Daoy (cell line): Measurements from ENCODE around the gene SEL1L. TPM values are rescaled to one million over a fixed set of nuclear protein-coding genes. Genes with fewer than 3 reads are reported as not detected.
A peak's percentile ranks its signal among the peaks of the same experiment; 100 is the strongest.
"Not testable (repeated sequence)": the region's sequence is repeated elsewhere in the genome, so short reads cannot be mapped to it uniquely, and the experiment has no call there.

Experiments used
- DNase-seq: peaks from one replicate; pipeline ENCODE4 v3.0.0-alpha.2; 2015; ENCODE audit warnings: low read depth
- total RNA-seq: library from RNA; depleted of rRNA; stranded (reverse); fragments of >200 nt; shearing (Covaris generic); gene quantifications from 2 replicates; pipeline ENCODE4 v1.2.3, GENCODE V29; 2014

Gene SEL1L
- total RNA-seq, 1 experiment from 2014 or later: 32.7 TPM

- no peak for DNase-seq
Measured at GRCh38 chr14:81449114-81449513, 84.5 kb downstream of the SEL1L start.

- no peak for DNase-seq
Measured at GRCh38 chr14:81447021-81447764, 86.5 kb downstream of the SEL1L start.

DNA sequence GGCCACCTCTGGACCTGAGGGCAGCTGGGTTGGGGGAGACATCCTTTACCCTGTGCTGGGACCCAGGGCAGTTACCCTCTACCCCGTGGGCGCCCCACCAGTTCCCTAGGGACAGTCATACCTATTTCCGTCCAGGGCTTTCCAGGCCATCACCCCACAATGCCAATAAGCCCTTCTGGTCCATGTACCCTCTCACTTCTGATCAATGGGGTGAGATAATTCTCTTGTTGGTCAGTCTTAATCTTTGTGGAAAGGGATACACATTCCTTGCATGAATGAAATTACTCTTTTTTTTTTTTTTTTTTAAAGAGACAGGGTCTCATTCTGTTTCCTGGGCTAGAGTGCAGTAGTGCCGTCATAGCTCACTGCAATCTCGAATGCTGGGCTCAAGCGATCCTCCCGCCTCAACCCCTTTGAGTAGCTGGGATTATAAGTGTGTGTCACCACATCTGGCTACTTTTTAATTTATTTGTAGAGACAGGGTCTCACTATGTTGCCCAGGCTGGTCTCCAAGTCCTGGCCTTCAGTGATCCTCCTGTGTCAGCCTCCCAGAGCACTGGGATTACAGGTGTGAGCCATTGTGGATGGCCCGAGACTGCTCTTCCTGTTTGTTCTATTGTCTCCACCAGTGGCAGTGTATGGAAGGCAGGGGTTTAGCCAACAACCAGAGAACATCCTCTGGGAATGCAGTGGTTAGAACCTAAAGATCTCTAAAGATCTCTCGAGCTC lies 87.2 kb downstream of the SEL1L start:
- DNase-seq: no peak

DNA sequence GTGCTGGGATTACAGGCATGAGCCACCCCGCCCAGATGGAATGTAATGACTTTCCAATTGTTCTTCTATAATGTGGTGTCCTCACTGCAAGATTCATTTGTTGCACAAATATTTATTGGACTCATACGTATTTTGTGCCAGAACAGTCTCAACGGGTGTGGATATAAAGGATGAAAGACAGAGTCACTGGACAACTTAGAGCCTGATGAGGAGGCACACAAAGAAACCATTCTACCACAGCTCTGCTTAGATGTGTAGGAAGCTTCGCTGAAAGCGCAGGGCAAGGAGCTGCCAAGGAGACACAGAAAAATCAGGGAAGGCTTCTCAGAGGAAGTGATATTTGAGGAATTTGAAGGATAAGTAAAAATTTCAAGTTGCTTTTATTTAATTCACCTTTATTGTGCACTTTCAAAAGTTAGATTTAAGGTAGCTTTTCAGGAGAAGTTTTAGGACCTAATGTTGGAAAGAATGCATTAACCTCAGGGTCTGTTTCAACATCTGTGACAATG lies 92.0 kb downstream of the SEL1L start:
- no peak for DNase-seq

DNA sequence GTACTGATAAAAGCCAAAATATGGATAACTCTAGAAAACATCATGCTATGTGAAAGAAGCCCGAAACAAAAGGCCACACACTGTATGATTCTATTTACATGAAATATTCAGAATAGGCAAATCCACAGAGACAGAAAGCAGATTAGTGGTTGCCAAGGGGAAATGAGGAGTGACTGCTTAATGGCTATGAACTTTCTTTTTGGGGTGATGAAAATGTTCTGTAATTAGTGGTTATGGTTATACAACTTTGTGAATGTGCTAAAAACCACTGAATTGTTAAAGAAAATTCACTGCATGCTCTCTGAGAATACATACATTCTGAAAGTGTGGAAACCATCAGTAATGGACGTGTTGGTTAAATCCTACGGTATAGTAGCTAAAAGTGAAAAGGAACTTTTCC lies 93.6 kb downstream of the SEL1L start:
- no peak for DNase-seq

GRCh38 chr14:81437244-81437643 lies 96.4 kb downstream of the SEL1L start:
- DNase-seq: no peak

DNA sequence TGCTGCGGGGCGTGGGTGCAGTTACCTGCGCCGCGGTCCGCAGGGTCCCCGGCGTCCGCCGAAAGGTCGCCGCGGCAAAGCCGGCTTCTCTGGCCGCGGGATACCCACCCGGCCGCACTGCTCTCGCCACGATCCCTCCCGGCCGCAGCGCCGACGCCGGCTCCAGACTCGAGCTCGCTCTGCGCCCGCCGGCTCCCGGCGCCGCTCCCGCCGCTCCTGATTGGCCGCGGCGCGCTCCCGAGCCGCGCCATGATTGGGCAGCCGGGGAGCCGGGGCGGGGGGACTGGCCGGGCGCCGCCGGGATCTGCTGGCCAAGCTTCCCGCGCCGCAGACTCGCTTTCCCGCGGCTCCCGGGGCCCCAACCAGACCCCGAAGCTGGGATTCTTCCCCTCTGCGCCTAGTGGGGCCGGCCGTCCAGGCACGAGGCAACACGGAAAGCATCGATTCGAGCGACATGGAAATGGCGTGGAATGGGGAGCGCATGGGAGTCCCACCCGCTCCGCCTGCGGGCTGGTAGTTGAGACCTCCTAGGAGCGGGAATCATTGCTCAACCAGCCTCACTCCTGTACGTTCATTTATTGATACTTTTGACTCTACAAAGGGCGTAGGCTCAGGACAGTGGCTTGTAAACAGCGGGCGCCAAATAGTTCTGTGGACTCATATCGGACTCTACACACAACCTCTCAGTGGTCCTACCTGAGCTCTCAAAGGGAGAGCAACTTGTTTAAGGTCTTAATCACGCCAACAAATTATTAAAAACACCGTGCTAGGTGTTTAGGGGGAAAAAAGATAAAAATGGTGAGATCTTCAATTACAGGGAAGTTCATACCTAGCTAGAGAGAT lies 97.1 kb downstream of the SEL1L start:
- peak; percentile 92 for DNase-seq

GRCh38 chr14:81435391-81436295 lies 98.0 kb downstream of the SEL1L start:
- peak; percentile 62 for DNase-seq

DNA sequence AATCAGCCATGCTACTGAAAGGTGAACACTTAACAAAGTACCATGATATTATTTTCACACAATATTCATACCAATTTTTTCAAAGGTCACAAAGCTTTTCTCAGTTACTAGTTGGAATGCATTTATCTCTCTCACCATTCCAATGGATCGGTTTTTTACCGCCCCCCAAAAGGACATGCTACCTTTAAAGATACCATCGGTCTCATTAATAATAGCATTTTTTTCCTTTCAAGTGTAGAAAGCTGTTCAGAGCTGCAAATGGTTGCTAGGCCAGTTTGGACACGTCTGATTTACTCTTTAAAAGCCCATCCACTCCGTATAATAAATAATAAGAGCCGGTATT lies 98.6 kb downstream of the SEL1L start:
- no peak for DNase-seq

GRCh38 chr14:81434230-81434629 lies 99.4 kb downstream of the SEL1L start:
- DNase-seq: no peak

- DNase-seq: no peak
Measured at GRCh38 chr14:81433378-81433777, 100.3 kb downstream of the SEL1L start.

GRCh38 chr14:81432219-81432661 lies 101.4 kb downstream of the SEL1L start:
- peak; percentile 46 for DNase-seq

- no peak for DNase-seq
Measured at GRCh38 chr14:81430235-81430634, 103.4 kb downstream of the SEL1L start.

DNA sequence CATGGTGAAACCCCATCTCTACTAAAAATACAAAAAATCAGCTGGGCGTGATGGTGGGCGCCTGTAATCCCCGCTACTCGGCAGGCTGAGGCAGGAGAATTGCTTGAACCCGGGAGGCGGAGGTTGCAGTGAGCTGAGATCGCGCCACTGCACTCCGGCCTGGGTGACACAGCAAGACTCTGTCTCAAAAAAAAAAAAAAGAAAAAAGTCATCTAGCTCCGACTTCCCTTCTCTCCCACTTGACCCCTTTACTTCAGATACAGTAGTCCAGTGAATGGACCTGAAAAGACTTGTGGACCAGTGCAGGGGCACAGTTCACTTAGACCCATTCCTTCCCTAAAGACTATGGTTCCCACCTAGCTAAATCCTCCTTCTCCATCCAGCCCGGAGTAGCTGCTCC lies 103.9 kb downstream of the SEL1L start:
- DNase-seq: not testable (repeated sequence)

DNA sequence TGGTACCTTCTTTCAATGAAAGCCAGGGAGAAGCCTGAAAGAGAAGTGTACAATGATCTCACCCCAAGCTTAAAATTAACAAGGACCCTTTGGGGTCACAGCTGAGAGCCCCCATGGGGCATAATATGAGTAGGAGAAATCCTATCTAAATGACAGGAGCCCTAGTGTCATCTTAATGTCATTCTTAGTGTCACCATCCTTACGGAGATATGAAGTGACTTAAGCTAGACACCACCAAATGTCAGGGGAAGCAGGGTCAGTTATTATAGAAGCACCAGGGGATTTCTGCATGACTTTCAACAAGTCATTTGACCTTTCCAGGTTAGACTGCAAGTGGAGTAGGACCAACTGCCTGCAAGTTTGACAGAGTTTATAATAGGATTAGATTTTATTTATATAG lies 104.6 kb downstream of the SEL1L start:
- DNase-seq: no peak

DNA sequence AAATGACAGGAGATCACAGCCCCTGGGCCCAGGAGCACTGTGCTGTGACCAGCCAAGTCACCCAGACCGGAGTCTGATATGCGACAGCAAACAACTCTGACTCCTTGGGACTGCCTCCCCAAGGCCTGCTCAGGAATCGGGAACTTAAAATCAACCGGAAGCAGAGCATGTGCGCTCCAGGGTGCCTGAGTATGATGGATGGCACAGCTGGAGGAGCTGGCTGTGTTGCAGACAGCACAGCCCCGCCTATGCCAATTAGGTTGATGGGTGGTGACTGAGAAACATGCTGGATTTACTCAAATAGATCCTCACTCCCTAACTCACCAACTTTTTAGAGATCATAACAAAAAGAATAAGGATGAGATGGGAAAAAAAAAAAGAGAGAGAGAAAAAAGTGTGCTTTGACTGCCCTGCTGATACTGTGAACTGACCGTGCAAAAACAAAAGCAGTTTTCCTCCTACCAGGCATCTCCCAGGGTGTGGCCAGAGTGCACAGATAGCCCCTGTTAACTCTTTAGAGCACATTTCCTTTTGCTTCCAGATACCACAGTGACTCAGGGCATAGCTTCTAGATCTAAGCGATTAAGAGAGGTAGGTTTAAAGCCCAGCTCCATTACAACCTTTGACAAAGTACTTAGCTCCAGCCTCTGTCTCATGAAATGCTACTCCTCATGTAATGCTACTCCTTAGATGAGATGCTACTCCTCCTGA lies 106.2 kb downstream of the SEL1L start:
- peak; percentile 61 for DNase-seq

DNA sequence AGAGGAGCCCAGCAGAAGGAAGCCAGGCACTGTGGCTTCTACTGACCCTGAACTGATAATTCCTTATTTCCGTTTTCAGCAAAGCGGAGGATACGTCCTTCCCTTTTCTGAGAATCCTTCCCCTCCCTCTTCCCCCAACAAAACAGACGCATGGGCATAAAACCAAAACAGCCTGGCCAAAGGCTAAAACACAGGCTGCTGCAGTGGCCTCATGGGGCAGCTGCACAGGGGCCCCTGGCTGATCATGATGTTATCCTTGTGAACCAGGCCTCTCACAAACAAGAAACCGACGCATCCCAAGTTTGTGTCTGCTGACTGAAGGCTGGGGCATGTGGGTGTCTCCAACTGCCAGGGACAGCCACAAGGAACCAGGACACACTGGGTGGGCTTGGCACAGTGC lies 110.1 kb downstream of the SEL1L start:
- no peak for DNase-seq
